Motor neuron (in vitro differentiated cells): ENCODE results near the gene TRIP6. TPM values are rescaled to one million over a fixed set of nuclear protein-coding genes. Genes with fewer than 3 reads are reported as not detected.
"Not testable (repeated sequence)": the region's sequence is repeated elsewhere in the genome, so short reads cannot be mapped to it uniquely, and the experiment has no call there.

Source experiments
- ATAC-seq, 8 experiments: fragments of 200-7000 bp; cut with Tn5 transposase; replicated peaks in 6 of 8; 2 replicates each; pipeline ENCODE4 v1.8.0; 2021; ENCODE audit warnings: mild to moderate bottlenecking in 8 of 8, moderate library complexity in 8 of 8
- H3K27ac ChIP-seq, 2 donors: fragments of 250-450 bp; sonication (Bioruptor Pico); 2 replicates each; pipeline ENCODE4 v1.9.0; 2021; ENCODE audit warnings: antibody characterized with exemption in 2 of 2, mild to moderate bottlenecking in 2 of 2, moderate library complexity in 1 of 2
- H3K4me1 ChIP-seq, 2 donors: fragments of 250-450 bp; sonication (Bioruptor Pico); replicated peaks in 1 of 2; 2 replicates each; pipeline ENCODE4 v1.6.1; 2021; ENCODE audit warnings: antibody characterized with exemption in 2 of 2, mild to moderate bottlenecking in 2 of 2, moderate library complexity in 1 of 2
- H3K4me3 ChIP-seq, 5 donors: fragments of 250-450 bp; sonication (Bioruptor Pico); 2 replicates each; pipeline ENCODE4 v1.9.0; 2021; ENCODE audit warnings: antibody characterized with exemption in 5 of 5, mild to moderate bottlenecking in 5 of 5, moderate library complexity in 4 of 5
- WGBS, 10 experiments: fragments of 450-650 bp; shearing (Covaris generic); methylation state at CpG; one replicate each; pipeline ENCODE4 v1.0.0; 2022; 5-methylcytosine and 5-hydroxymethylcytosine counted together
- in situ Hi-C, 9 experiments: fragments of 400-800 bp; cut with MboI; loops; one replicate each; pipeline ENCODE4 v1.15.0; 2021; ENCODE audit warnings: low sequenced_read_pairs in 9 of 9, low pct_unique_long_range_greater_than_20kb in 2 of 9; ENCODE audit not compliant: unreplicated experiment in 9 of 9
- total RNA-seq, 8 experiments: library from RNA; unstranded; fragments of 300-600 nt; gene quantifications; 2 replicates each; pipeline versions ENCODE4 v1.2.3 to v1.2.4, GENCODE V29; 2022

Gene TRIP6
- total RNA-seq, 8 experiments from 2014 or later, result 3.0 to 90.1 (median 22.4) TPM

DNA sequence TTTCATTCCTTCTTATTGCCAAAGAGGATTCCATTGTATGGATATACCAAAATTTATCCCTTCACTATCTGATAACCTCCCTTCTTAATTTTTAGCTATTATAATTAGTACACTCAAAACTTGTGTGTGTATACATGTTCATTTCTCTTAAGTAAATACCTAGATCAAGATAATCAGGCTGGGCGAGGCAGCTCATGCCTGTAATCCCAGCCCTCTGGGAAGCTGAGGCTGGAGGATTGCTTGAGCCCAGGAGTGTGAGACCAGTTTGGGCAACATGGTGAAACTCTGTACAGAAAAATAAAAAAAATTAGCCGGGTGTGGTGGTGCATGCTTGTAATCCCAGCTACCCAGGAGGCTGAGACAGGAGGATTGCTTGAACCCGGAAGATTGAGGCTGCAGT, 44.3 kb downstream of the TRIP6 start:
- Histone ChIP-seq H3K4me1 (no peaks in the 10 kb centered on the region), H3K4me3 (no peak overlapping the region), H3K27ac (no peak overlapping the region)
- in situ Hi-C loops, result loop anchor here in 2 of 9 experiments (25.0 kb wide), 1 partner anchor 151 kb away; no protein-coding TSS in a partner anchor
- 20 to 93% (median 66%) methylated on average over 1 to 3 of the region's 3 CpGs; no CpG with 5 or more reads in 3 of the 10 experiments for WGBS, 10 experiments
- ATAC-seq, result no peak

DNA sequence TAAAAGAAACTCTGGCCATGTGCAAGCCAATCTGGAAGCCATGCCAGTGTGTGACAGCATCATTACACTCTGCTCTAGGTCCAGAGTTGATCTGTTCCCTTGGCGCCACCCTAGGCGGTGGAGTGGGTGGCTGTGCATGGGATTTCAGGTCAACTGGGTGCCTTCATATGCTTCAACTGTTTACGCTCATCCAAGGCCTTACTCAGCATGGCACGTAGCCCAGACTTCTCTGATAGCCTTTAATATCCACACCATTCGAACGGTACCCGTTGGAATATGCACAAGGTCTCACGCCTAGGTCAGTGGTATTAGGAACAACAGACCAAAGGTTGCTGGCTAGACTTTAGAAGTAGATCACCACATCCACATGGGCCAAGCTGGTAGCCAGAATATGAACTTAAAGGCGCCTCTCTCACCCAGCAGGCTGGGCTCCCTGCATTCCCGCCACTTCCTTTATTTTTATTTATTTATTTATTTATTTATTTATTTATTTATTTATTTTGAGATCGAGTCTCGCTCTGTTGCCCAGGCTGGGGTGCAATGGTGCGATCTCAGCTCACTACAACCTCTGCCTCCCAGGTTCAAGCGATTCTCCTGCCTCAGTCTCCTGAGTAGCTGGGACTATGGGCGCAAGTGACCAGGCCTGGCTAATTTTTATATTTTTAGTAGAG, 47.2 kb downstream of the TRIP6 start:
- Histone ChIP-seq H3K27ac (no peak overlapping the region), H3K4me1 (peaks cover 0 to under 1% of the 10 kb centered on the region in 2 donors), H3K4me3 (no peak overlapping the region)
- in situ Hi-C loops, result loop anchor here in 2 of 9 experiments (25.0 kb wide), 1 partner anchor 148 kb away; no protein-coding TSS in a partner anchor
- ATAC-seq, result no peak
- WGBS, 10 experiments, result 73 to 100% (median 86%) methylated on average over 1 to 14 of the region's 15 CpGs; no CpG with 5 or more reads in 1 of the 10 experiments

DNA sequence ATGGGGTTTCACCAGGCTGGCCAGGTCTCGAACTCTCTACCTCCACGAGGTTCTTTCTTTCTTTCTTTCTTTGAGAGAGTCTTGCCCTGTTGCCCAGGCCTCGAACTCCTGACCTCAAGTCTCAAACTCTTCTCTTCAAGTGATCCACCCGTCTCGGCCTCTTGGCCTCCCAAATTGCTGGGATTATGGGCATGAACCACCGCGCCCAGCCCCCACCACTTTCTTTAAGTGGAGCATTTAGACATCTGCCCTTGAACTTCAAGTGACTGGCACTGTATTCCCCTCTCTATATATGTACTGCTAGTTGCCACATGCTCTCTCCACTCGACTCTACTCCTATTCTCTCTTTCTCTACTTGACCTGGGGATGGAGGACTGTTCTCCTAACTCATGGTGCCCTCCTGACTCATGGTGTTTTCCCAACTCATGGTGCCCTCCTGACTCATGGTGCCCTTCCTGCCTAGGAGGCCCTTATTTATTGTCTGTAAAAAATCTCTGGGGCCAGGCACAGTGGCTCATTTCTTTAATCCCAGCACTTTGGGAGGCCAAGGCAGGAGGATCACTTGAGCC, 47.8 kb downstream of the TRIP6 start:
- ATAC-seq, result no peak
- in situ Hi-C loops, result loop anchor here in 2 of 9 experiments (25.0 kb wide), 1 partner anchor 147 kb away; no protein-coding TSS in a partner anchor
- WGBS, 10 experiments, result 0 to 100% (median 77%) methylated on average over 1 to 6 of the region's 8 CpGs; no CpG with 5 or more reads in 2 of the 10 experiments

DNA sequence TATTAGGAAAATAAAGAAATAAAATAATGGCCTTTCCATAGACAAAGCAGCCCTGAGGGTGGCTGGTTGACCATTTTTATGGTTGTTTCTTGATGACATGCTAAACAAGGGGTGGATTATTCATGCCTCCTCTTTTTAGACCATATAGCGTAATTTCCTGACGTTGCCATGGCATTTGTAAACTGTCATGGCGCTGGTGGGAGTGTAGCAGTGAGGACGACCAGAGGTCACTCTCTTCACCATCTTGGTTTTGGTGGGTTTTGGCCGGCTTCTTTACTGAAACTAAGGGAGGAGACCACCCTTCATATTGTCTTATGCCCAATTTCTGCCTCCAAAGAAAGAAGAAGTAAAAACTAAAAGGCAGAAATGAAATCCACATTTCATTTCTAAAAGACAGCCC, 52.1 kb downstream of the TRIP6 start:
- not testable (repeated sequence) for ATAC-seq, H3K27ac ChIP-seq, H3K4me3 ChIP-seq, H3K4me1 ChIP-seq
- 0 to 90% (median 71%) methylated on average over 1 to 5 of the region's 5 CpGs; no CpG with 5 or more reads in 1 of the 10 experiments for WGBS, 10 experiments
- in situ Hi-C loops, result loop anchor here in 2 of 9 experiments (25.0 kb wide), 1 partner anchor 143 kb away; no protein-coding TSS in a partner anchor

More for the DNA sequence above, 47.8 kb downstream of the TRIP6 start:
- H3K27ac ChIP-seq, result no peak overlapping the region
- no peak overlapping the region for H3K4me3 ChIP-seq
- H3K4me1 ChIP-seq, result peaks cover 0 to 6% of the 10 kb centered on the region in 2 donors

DNA sequence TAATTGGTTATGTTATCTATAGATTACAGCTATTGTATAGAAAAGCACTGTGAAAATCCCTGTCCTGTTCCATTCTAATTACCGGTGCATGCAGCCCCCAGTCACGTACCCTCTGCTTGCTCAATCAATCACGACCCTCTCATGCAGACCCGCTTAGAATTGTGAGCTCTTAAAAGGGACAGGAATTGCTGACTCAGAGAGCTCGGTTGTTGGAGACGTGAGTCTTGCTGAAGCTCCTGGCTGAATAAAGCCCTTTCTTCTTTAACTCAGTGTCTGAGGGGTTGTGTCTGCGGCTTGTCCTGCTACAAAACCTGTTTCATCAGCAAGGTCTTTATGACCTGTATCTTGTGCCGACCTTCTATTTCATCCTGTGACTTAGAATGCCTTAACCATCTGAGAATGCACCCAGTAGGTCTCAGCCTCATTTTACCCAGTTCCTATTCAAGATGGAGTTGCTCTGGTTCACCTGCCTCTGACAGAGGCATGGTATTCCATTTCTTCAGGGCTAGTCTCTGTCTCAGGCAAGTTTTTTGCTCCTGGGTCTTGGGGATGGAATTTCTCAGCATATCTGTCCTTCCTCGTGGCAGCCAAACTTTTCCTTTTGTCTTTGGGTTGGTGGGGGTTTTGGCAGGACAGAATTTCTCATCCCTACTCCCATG, 52.7 kb downstream of the TRIP6 start:
- in situ Hi-C loops, result loop anchor here in 2 of 9 experiments (25.0 kb wide), 1 partner anchor 142 kb away; no protein-coding TSS in a partner anchor
- not testable (repeated sequence) for ATAC-seq
- 40 to 65% (median 58%) methylated on average over 3 to 7 of the region's 9 CpGs; no CpG with 5 or more reads in 1 of the 10 experiments for WGBS, 10 experiments

DNA sequence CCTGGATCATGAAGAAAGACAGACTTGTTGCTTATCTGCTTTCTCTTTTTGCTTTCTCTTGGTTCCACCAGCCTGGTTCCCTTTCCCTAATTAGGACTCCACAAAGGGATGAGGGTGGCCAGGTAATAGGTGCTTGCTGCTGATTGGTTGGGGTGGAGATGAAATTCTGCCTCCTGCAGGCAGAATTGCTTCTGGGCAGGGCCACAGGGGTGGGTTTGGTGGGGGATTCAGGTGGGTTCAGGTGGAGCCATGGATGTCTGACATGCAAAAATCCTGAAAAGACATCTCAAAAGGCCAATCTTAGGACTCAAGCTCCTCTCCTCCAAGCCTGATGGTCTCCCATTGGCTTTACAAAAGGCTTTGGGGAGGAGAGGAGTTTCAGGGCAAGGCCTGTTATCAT, 53.9 kb downstream of the TRIP6 start:
- in situ Hi-C loops, result loop anchor here in 2 of 9 experiments (25.0 kb wide), 1 partner anchor 141 kb away; no protein-coding TSS in a partner anchor
- peaks cover 0 to 9% of the 10 kb centered on the region in 2 donors for H3K4me1 ChIP-seq
- H3K4me3 ChIP-seq, result no peak overlapping the region
- no peak for ATAC-seq
- no peak overlapping the region for H3K27ac ChIP-seq

More for the DNA sequence above, 52.7 kb downstream of the TRIP6 start:
- not testable (repeated sequence) for H3K4me3 ChIP-seq, H3K4me1 ChIP-seq, H3K27ac ChIP-seq

Other genes with a start within 250 kb of the TRIP6 start
- 1 to 10 TPM in 6 of 8 experiments, under 1 TPM in 2; 0.54 to 3.9 (median 2.5) TPM for gene TFR2, start 225.8 kb upstream of the TRIP6 start, total RNA-seq
- 10 to 100 TPM in 5 of 8 experiments, not detected in 3; 29.4 to 51.9 (median 38.1) TPM for gene ACTL6B, start 210.9 kb upstream of the TRIP6 start, total RNA-seq
- 100 to 1,000 TPM; 141 to 235 (median 188) TPM for gene GNB2, start 193.6 kb upstream of the TRIP6 start, total RNA-seq
- 10 to 100 TPM; 10.6 to 40.7 (median 19.1) TPM for gene GIGYF1, start 173.1 kb upstream of the TRIP6 start, total RNA-seq
- gene POP7, start 161.3 kb upstream of the TRIP6 start, total RNA-seq, result 10 to 100 TPM; 32.0 to 59.6 (median 38.6) TPM
- under 1 TPM in 1 of 8 experiments, not detected in 7; 0.11 TPM for gene EPO, start 146.9 kb upstream of the TRIP6 start, total RNA-seq
- gene ZAN, start 133.8 kb upstream of the TRIP6 start, total RNA-seq, result under 1 TPM in 6 of 8 experiments, not detected in 2; 0.04 to 0.24 (median 0.14) TPM
- gene EPHB4, start 39.9 kb upstream of the TRIP6 start, total RNA-seq, result 10 to 100 TPM in 5 of 8 experiments, 1 to 10 TPM in 3; 3.5 to 49.9 (median 17.1) TPM
- gene SLC12A9, start 14.7 kb upstream of the TRIP6 start, total RNA-seq, result 10 to 100 TPM in 4 of 8 experiments, 1 to 10 TPM in 4; 6.8 to 29.3 (median 11.9) TPM
- 100 to 1,000 TPM in 3 of 8 experiments, 10 to 100 TPM in 5; 28.4 to 149 (median 57.0) TPM for gene SRRT, start 7.7 kb downstream of the TRIP6 start, total RNA-seq
- gene UFSP1, start 22.3 kb downstream of the TRIP6 start, total RNA-seq, result 1 to 10 TPM; 2.4 to 5.2 (median 2.9) TPM
- 10 to 100 TPM in 4 of 8 experiments, 1 to 10 TPM in 4; 1.3 to 64.5 (median 13.4) TPM for gene ACHE, start 28.5 kb downstream of the TRIP6 start, total RNA-seq
- 1 to 10 TPM in 2 of 8 experiments, under 1 TPM in 5, not detected in 1; 0.11 to 2.2 (median 0.72) TPM for gene MUC3A, start 82.1 kb downstream of the TRIP6 start, total RNA-seq
- gene MUC12, start 102.2 kb downstream of the TRIP6 start, total RNA-seq, result 1 to 10 TPM in 7 of 8 experiments, under 1 TPM in 1; 0.43 to 9.6 (median 1.9) TPM
- gene MUC17, start 152.7 kb downstream of the TRIP6 start, total RNA-seq, result 1 to 10 TPM in 1 of 8 experiments, under 1 TPM in 6, not detected in 1; 0.04 to 1.2 (median 0.17) TPM
- gene TRIM56, start 218.1 kb downstream of the TRIP6 start, total RNA-seq, result 10 to 100 TPM in 4 of 8 experiments, 1 to 10 TPM in 4; 1.4 to 20.0 (median 7.2) TPM